ENCODE results near the gene PFDN5.
"Not testable (repeated sequence)": the region's sequence is repeated elsewhere in the genome, so short reads cannot be mapped to it uniquely, and the experiment has no call there.

PFDN5 gene

GRCh38 chr12:53325511-53326061 is 30.2 kb downstream of the PFDN5 start:
- peak; percentile 41 for DNase-seq (ENCODE audit: extremely low read depth, insufficient read length)
- H3K27me3 ChIP-seq (replicated peaks; ENCODE audit: control insufficient read depth, insufficient read depth, low read length): no peaks in the 10 kb centered on the region
- no peaks in the 10 kb centered on the region for H3K36me3 ChIP-seq (ENCODE audit: control insufficient read depth, insufficient read depth, low read length)
- peak overlapping the region; percentile 71 for H3K4me3 ChIP-seq (replicated peaks; ENCODE audit: low read depth, low read length)
- no peak for TF ChIP-seq CTCF (IDR thresholded peaks at IDR 0.05; ENCODE audit: insufficient read depth, low read length, poor library complexity, severe bottlenecking)

GRCh38 chr12:53326460-53327185 is 31.3 kb downstream of the PFDN5 start:
- no peak for DNase-seq (ENCODE audit: extremely low read depth, insufficient read length)
- Histone ChIP-seq H3K36me3 (ENCODE audit: control insufficient read depth, insufficient read depth, low read length) (no peaks in the 10 kb centered on the region), H3K4me3 (replicated peaks; ENCODE audit: low read depth, low read length) (no peak overlapping the region), H3K27me3 (replicated peaks; ENCODE audit: control insufficient read depth, insufficient read depth, low read length) (no peaks in the 10 kb centered on the region; the same call in 1 of the 2 replicates)
- no peak for TF ChIP-seq CTCF (IDR thresholded peaks at IDR 0.05; ENCODE audit: insufficient read depth, low read length, poor library complexity, severe bottlenecking)

- peak; percentile 27 for TF ChIP-seq CTCF (IDR thresholded peaks at IDR 0.05; ENCODE audit: insufficient read depth, low read length, poor library complexity, severe bottlenecking)
- no peak for DNase-seq (ENCODE audit: extremely low read depth, insufficient read length)
- Histone ChIP-seq H3K36me3 (ENCODE audit: control insufficient read depth, insufficient read depth, low read length) (no peaks in the 10 kb centered on the region), H3K4me3 (replicated peaks; ENCODE audit: low read depth, low read length) (no peak overlapping the region), H3K27me3 (replicated peaks; ENCODE audit: control insufficient read depth, insufficient read depth, low read length) (no peaks in the 10 kb centered on the region; the same call in 1 of the 2 replicates)
These were observed 32.2 kb downstream of the PFDN5 start for GRCh38 chr12:53327435-53328042.

GRCh38 chr12:53328043-53328435 is 32.7 kb downstream of the PFDN5 start:
- no peaks in the 10 kb centered on the region for H3K36me3 ChIP-seq (ENCODE audit: control insufficient read depth, insufficient read depth, low read length)
- H3K4me3 ChIP-seq (replicated peaks; ENCODE audit: low read depth, low read length): no peak overlapping the region
- no peak for DNase-seq (ENCODE audit: extremely low read depth, insufficient read length)
- H3K27me3 ChIP-seq (replicated peaks; ENCODE audit: control insufficient read depth, insufficient read depth, low read length): no peaks in the 10 kb centered on the region; the same call in 1 of the 2 replicates
- no peak for TF ChIP-seq CTCF (IDR thresholded peaks at IDR 0.05; ENCODE audit: insufficient read depth, low read length, poor library complexity, severe bottlenecking)

GRCh38 chr12:53330671-53331070 is 35.3 kb downstream of the PFDN5 start:
- no peak for TF ChIP-seq CTCF (IDR thresholded peaks at IDR 0.05; ENCODE audit: insufficient read depth, low read length, poor library complexity, severe bottlenecking)
- Histone ChIP-seq H3K36me3 (ENCODE audit: control insufficient read depth, insufficient read depth, low read length) (no peaks in the 10 kb centered on the region), H3K27me3 (replicated peaks; ENCODE audit: control insufficient read depth, insufficient read depth, low read length) (no peaks in the 10 kb centered on the region; the same call in 1 of the 2 replicates), H3K4me3 (replicated peaks; ENCODE audit: low read depth, low read length) (no peak overlapping the region)
- DNase-seq (ENCODE audit: extremely low read depth, insufficient read length): no peak

GRCh38 chr12:53332339-53332738 is 37.0 kb downstream of the PFDN5 start:
- H3K27me3 ChIP-seq (replicated peaks; ENCODE audit: control insufficient read depth, insufficient read depth, low read length); H3K4me3 ChIP-seq (replicated peaks; ENCODE audit: low read depth, low read length); DNase-seq (ENCODE audit: extremely low read depth, insufficient read length); H3K36me3 ChIP-seq (ENCODE audit: control insufficient read depth, insufficient read depth, low read length): not testable (repeated sequence)
